MV-4-11 (cell line): ENCODE measurements around the gene CXCR4.
A peak's percentile ranks its signal among the peaks of the same experiment; 100 is the strongest.

Experiments used
- DNase-seq: peaks from one replicate; lab custom pipeline; 2025; lab: John Stamatoyannopoulos, UW

The CXCR4 gene

GRCh38 chr2:136117909-136118818 is at the start of gene CXCR4:
TSS of gene CXCR4 (minus strand) at chr2:136118149. CDS start at chr2:136118060, 89 bp downstream.
- DNase-seq, result peak; percentile 54

GRCh38 chr2:136164280-136164776 is 46.4 kb upstream of the CXCR4 start:
- DNase-seq, result no peak

GRCh38 chr2:136162438-136162837 is 44.5 kb upstream of the CXCR4 start:
- peak; percentile 71 for DNase-seq

- DNase-seq, result peak; percentile 3
Measured at GRCh38 chr2:136156411-136156810, 38.5 kb upstream of the CXCR4 start.

GRCh38 chr2:136154384-136154783 is 36.4 kb upstream of the CXCR4 start:
- DNase-seq, result no peak

- no peak for DNase-seq
Measured at GRCh38 chr2:136151021-136151971, 33.3 kb upstream of the CXCR4 start.

- no peak for DNase-seq
Measured at GRCh38 chr2:136149011-136149410, 31.1 kb upstream of the CXCR4 start.

- no peak for DNase-seq
Measured at GRCh38 chr2:136146564-136146963, 28.6 kb upstream of the CXCR4 start.

GRCh38 chr2:136143603-136144451 is 25.9 kb upstream of the CXCR4 start:
- no peak for DNase-seq

- no peak for DNase-seq
Measured at GRCh38 chr2:136141510-136142149, 23.7 kb upstream of the CXCR4 start.

GRCh38 chr2:136139631-136140030 is 21.7 kb upstream of the CXCR4 start:
- DNase-seq, result no peak

GRCh38 chr2:136137982-136138381 is 20.0 kb upstream of the CXCR4 start:
- no peak for DNase-seq

- DNase-seq, result peak; percentile 40
Measured at GRCh38 chr2:136136931-136137330, 19.0 kb upstream of the CXCR4 start.

- DNase-seq, result peak; percentile 98
Measured at GRCh38 chr2:136135921-136136906, 18.3 kb upstream of the CXCR4 start.

- no peak for DNase-seq
Measured at GRCh38 chr2:136135462-136135861, 17.5 kb upstream of the CXCR4 start.

GRCh38 chr2:136134126-136134525 is 16.2 kb upstream of the CXCR4 start:
- peak; percentile 68 for DNase-seq

- no peak for DNase-seq
Measured at GRCh38 chr2:136133586-136133985, 15.6 kb upstream of the CXCR4 start.

- DNase-seq, result no peak
Measured at GRCh38 chr2:136133176-136133575, 15.2 kb upstream of the CXCR4 start.

GRCh38 chr2:136132825-136133155 is 14.8 kb upstream of the CXCR4 start:
- DNase-seq, result no peak
